GM18526 (cell line): Measurements from ENCODE around the gene NUDT3.

Source experiments
- POLR2A ChIP-seq: IDR thresholded peaks from 3 replicates; pipeline ENCODE4 v1.6.1; 2011; ENCODE audit not compliant: insufficient read length; ENCODE audit errors: extremely low read depth

The NUDT3 gene

DNA sequence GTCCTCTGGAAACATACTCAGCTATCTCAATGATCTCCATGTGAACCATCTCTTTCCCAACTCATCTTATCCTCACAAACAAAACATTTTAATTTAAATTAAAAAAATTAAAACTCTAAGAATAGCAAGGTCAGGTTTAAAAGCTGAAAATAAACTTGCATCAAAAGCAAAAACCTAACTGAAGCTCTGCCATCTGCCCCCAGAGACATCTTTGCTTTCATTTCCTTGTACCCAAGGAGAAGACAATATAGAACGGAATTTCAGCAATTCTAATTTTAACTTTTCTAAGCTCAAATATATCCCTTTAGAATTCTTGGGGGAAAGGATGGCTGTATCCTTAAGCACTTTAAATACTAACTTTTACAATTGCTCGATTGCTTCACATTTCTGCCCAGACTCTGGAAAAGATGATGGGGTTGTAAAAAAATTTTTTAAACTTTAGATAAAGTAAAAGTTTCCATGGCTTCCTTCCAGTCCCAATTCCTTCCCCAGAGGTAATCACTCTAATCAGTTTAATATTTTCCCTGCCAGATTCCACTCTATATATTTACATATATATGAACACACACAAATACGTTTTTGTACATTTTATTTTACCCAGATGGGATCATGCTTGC lies 74.5 kb downstream of the NUDT3 start:
- no peak for TF ChIP-seq POLR2A

DNA sequence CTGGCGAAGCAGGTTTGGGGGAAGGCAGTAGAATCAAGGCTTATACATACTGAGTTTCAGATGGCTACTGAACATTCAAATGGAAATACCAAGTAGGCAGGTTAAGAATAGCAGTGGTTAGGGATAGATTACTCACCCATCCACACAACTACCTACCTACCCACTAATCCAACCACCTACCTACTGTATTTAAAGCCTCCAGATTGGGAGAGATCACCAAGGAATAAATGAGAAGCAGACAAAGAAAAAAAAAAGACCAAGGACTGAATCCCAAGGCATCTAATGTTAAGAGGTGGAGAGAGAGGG lies 75.3 kb downstream of the NUDT3 start:
- no peak for TF ChIP-seq POLR2A

DNA sequence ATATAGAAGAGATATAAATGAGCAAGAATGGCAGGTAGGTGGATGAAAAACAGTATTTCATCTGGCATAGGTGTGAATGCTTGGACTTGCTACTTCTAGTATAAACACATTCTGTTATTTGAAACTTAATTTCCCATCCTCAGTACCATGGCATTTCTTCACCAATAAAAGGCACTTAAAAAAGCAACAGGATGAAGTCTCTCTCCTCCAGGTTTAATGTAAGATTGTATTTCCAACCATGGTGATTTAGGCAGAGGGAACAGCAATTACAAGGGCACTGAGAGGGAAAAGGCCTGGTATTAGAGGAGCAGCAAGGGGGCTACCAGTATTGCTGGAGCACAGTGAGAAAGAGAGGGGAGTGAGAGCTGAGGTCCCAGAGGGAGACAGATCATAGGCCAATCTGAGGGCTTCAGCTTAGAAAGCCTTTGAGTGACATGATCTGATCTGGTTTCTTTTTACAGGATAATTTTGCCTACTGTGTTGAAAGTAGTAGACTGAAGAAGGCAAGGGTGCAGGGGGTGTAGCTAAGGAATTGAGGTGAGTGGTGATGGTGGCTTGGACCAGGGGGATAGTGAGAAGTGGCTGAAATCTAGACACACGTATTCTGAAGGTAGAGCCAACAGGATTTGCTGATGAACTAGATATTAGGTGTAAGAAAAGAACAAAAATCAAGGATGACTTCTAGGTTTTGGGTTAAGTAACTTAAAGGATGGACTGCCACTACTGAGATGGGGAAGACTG lies 75.9 kb downstream of the NUDT3 start:
- TF ChIP-seq POLR2A: no peak

DNA sequence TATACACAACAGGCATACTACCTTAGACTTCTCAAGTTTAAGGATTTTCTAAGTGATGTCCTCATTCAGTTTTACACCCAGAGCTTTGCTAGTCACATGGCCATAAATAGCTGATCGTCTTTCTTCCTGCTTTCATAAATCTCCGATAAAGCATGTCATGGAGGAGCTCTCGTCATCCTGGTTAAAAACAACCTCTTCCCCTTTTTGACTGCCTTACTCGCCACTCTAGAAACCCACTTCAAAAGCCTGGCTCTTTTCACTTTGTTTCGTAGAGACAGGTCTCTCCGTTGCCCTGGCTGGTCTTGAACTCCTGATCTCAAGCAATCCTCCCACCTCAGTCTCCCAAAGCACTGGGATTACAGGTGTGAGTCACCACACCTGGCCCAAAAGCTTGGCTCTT lies 76.7 kb downstream of the NUDT3 start:
- TF ChIP-seq POLR2A: no peak

DNA sequence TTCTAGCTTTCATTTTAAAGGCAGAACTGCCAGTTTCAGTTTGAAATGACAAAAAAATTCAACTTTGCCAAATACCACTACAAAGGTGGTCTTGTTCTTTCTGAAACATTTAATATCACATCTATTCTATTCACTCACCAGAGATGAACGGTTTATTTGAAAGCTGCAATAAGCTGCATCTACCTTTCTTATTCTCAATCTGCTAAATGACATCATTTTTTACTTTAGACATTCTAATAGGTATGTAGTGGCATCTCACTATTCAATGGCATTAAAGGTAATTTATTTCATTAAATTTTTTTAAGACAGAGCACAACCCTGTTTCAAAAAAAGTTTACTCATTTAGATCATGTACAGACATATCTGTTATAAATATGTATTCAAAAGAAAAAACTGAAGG lies 77.2 kb downstream of the NUDT3 start:
- TF ChIP-seq POLR2A: no peak

DNA sequence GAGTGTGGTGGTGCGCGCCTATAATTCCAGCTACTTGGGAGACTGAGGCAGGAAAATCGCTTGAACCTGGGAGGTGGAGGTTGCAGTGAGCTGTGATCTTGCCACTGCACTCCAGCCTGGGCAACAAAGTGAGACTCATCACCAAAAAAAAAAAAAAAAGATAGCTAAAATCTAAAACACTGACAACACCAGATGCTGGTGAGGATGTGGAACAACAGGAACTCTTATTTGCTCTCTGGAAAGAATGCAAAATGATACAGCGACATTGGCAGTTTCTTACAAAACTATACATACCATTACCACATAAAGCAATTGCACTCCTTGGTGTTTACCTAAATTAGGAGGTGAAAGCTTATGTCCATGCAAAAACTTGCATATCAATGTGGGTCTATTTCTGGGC lies 80.2 kb downstream of the NUDT3 start:
- no peak for TF ChIP-seq POLR2A

DNA sequence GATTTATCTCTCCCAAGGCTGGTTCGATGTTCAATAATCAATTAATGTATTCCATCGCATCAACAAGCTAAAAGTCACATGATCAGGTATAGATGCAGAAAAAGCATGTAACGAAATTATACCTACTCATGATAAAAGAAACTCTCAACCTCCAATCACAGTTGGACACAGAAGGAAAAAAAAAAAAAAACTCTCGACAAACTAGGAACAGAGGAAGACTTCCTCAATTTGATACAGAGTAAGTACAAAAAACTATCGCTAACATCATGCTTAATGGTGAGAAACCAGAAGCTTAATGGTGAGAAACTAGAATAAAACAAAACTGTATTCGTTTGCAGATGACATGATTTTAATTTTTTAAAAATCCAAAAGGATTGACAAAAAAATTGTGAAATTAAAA lies 81.7 kb downstream of the NUDT3 start:
- no peak for TF ChIP-seq POLR2A

DNA sequence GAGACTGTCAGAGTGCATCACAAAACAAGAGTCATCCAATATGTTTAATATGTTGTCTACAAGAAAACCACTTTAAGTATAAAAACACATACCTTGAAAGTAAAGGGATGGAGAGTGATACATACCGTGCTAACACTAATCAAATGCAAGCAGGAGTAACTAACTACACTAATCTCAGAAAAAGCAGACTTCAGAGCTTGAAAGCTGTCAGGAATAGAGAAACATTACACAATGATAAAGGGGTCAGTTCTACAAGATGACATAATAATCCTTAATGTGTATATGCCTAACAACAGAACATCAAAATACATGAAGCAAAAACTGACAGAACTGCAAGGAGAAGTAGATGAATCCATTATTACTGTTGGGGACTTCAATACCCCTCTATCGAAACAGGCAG lies 84.0 kb downstream of the NUDT3 start:
- TF ChIP-seq POLR2A: no peak

DNA sequence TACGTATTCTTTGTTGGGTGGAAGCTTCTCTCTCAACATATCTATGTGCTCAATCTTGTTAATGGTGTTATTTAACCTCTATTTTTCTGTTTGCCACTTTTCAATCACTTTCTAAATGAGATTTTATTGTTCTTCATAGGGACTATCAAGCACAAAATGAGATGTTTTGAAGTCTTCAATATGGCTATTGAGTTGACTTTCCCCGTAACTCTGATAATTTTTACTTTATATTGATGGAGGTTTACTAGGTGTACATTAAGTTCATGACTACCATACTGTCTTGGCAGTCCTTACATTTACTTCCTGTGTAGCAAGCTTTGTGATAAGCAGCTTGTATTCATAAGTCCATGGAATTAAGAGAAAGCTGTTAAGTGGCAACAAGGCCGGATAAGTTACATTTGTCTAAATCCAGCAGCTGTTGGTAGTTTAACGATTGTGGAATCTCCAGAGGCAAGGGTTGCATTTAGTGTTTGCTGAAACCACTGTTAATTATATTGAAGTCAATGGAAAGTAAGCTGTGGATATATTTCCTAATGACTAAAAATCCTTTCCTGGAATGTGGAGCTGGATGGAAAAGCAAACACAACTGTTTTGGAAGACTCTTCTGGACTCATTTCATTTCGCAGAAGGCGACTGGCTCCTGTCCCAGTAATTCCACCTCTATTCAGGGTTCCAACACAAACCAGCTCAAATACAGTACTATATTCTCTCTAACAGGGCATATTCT lies 86.3 kb downstream of the NUDT3 start:
- no peak for TF ChIP-seq POLR2A

DNA sequence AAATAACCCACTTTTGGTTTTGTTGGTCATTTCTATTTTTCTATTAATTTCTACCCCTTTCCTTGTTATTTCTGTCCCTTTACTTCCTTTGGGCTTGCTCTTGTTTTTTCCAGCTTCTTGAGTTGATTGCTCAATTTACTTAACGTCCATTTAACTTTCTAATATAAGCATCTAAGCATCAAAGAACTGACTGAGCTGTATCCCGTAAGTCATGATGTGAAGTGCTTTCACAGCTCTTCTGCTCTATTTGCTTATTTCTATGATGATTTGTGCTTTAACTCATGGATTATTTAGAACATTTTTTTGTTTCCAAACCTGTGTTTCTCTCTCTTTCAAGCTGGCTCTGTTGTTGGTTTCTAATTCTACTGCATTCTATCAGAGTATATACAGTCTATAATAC lies 87.0 kb downstream of the NUDT3 start:
- TF ChIP-seq POLR2A: no peak

DNA sequence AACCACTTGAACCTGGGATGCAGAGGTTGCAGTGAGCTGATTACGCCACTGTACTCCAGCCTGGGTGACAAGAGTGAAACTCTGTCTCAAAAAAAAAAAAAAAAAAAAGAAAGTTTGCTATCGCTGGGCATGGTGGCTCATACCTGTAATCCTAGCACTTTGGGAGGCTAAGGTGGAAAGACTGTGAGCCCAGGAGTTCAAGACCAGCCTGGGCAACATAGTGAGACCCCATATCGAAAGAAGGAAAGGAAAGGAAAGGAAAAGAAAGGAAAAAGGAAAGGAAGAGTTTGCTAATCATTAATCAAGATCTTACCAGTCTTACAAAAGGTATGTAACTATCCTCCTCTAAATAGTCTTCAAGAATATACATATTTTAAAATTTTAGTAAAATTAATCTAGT lies 88.3 kb downstream of the NUDT3 start:
- no peak for TF ChIP-seq POLR2A

DNA sequence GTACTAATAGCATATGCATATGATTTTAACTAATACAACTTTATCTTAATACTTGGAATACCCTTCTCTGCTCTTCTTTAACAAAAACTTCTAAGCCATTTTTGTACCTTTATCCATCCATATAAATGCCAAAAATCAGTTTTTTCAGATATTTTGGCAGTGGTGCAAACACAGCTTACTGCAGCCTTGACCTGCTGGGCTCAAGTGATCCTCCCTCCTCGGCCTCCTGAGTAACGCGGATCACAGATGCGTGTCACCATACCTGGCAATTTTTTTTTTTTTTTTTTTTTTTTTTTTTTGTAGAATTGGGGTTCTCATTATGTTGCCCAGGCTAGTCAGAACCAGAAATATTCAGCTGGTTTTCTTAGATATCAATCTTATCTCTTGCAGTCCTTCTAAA lies 89.5 kb downstream of the NUDT3 start:
- TF ChIP-seq POLR2A: no peak

DNA sequence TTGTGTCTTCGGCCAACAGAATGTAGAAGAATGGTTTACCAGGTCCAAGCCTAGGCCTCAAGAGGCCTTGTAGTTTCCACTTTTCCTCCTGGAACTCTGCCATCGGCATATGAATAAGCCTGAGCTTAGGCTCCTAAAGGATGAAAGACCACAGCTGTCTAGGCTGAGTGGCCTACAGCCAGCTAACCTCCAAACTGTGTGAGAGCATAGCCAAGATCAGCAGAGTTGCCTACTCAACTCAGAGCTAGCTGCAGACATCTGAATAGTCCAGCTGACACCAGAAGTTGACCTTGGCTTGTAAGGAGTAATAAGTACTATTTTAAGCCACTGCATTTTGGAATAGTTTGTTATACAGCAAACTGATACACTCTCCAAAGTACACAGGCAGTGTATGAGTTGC lies 91.1 kb downstream of the NUDT3 start:
- no peak for TF ChIP-seq POLR2A

DNA sequence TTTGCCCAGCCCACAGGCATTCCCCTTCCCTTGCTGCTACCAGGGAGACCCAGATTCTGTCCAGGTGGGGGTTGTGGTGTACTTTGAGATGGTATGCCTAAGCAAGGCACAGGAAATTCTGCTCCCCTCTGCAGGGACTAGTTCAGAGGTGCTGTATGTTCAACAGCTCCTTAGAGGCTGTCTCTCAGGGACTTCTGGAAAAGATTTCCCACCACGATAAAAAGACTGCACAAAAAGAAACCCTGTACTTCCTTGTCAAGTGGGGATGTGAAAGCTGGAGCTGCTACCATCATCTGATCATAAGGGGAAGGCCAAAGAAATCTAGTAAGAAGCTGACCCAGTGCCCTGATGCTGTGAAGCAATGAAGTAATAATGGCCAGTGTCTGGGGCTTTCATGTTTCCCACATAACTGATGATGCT lies 92.1 kb downstream of the NUDT3 start:
- no peak for TF ChIP-seq POLR2A

DNA sequence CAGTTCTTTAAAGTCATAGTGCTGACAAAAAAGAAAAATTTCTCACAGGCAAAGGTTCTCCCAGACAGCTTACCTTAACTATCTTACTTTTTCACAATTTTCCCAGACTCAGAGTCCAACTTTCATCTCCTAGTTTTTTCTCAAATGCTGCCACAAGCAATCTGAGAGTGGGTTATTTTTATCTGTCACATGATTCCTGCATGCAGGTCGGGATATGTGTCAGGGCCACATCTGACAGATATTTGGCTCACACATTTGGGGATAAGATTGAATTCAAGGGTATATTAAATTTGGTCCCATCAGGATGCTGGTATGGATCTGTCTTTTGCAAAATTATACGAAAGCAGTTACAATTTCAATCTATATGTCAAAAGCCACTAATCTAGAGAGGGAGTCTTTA lies 93.5 kb downstream of the NUDT3 start:
- no peak for TF ChIP-seq POLR2A

DNA sequence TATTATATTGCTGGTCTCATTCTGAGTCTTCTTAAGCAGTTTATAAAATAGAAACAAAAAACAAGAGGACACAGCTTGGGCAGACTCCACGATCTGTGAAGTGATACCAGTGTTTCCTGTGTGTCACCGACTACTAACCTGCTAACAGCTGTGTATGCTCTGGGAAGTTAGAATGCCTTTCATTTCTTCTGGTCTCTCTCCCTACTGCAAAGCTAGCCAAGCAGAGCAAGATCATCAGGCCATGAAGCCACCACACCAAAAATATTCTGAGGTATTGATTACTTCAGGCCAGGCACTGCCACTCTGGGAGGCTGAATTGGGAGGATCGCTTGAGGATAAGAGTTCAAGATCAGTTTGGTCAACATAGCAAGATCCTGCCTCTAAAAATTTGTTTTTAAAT lies 96.7 kb downstream of the NUDT3 start:
- TF ChIP-seq POLR2A: no peak
